Measurements from ENCODE around the gene KLF9.

KLF9 gene

DNA sequence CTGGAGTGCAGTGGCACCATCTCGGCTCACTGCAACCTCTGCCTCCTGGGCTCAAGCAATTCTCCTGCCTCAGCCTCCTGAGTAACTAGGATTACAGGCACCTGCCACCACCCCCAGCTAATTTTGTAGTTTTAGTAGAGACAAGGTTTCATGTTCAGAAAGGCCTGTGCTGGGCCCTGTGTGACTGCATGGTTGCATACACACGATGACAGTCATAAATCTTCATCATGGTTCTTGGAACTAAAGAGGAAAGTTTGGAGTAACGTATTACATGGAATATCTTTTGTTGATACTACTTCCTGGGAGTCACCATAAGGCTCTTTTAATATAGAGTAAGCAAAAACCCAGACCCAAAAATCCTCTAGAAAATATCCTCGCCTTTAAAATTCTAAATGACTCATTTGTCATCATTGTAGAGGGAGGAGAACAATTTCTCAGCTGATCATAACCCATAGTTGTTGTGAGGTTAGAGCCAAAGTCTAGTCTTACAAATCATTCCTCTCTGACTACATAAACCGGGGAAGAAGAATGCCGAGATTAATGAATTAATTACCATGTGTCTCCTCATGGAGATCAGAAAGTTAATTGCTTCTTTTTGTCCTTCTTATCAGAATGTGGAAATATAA, 47.0 kb downstream of the KLF9 start:
- Histone ChIP-seq H3K4me1 (ENCODE audit: control insufficient read depth, insufficient read depth, low read length) (no peaks in the 10 kb centered on the region), H3K27me3 (ENCODE audit: control insufficient read depth, insufficient read depth, low read length, poor library complexity, severe bottlenecking) (no peaks in the 10 kb centered on the region), H3K27ac (ENCODE audit: insufficient read depth, low read depth, low read length, poor library complexity, severe bottlenecking) (no peak overlapping the region), H3K4me3 (ENCODE audit: insufficient read depth, low read depth, low read length) (no peak overlapping the region), H3K36me3 (ENCODE audit: control insufficient read depth, insufficient read depth, low read length) (no peaks in the 10 kb centered on the region), H3K9me3 (ENCODE audit: control insufficient read depth, low read length) (no peaks in the 10 kb centered on the region)
- WGBS, 2 experiments: 88 to 94% methylated on average over 3 to 6 of the region's 6 CpGs

DNA sequence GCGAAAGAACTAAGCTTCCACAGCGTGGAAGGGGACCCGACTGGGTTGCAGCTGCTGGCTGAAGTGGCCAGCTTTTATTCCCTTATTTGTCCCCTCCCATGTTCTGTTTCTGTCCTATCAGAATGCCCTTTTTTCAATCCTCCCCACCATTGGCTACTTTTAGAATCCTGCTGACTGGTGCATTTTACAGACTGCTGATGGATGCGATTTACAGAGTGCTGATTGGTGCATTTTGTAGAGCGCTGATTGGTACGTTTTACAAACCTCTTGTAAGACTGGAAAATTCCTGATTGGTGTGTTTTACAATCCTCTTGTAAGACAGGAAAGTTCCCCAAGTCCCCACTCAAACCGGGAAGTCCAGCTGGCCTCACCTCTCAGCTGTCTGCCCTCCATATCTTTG, 50.7 kb downstream of the KLF9 start:
- Histone ChIP-seq H3K4me3 (ENCODE audit: insufficient read depth, low read depth, low read length) (no peak overlapping the region), H3K27me3 (ENCODE audit: control insufficient read depth, insufficient read depth, low read length, poor library complexity, severe bottlenecking) (no peaks in the 10 kb centered on the region), H3K36me3 (ENCODE audit: control insufficient read depth, insufficient read depth, low read length) (no peaks in the 10 kb centered on the region), H3K4me1 (ENCODE audit: control insufficient read depth, insufficient read depth, low read length) (no peaks in the 10 kb centered on the region), H3K27ac (ENCODE audit: insufficient read depth, low read depth, low read length, poor library complexity, severe bottlenecking) (no peak overlapping the region), H3K9me3 (ENCODE audit: control insufficient read depth, low read length) (no peaks in the 10 kb centered on the region)
- 96 to 98% methylated on average over 7 of the region's 7 CpGs for WGBS, 2 experiments

DNA sequence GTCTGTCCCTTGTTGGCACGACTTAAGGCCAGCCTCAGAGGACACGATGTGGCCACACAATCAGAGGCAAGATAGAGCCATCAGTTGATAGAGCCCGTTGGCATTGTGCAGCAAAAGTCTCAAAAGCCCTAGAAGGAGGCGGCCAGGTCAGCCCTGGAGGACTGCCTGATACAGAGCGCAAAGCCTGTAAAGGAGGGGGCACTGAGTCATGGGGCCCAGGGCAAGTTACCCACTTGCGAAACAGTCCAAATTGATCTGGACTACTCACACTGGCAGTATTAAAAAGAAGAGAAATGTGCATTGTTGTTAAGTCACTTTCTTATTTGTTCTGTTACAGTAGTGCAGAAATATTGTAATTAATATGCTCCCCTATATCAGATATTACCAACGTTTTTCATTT, 51.5 kb downstream of the KLF9 start:
- no peaks in the 10 kb centered on the region for H3K4me1 ChIP-seq (ENCODE audit: control insufficient read depth, insufficient read depth, low read length)
- H3K9me3 ChIP-seq (ENCODE audit: control insufficient read depth, low read length): no peaks in the 10 kb centered on the region
- H3K27me3 ChIP-seq (ENCODE audit: control insufficient read depth, insufficient read depth, low read length, poor library complexity, severe bottlenecking): no peaks in the 10 kb centered on the region
- no peak overlapping the region for H3K27ac ChIP-seq (ENCODE audit: insufficient read depth, low read depth, low read length, poor library complexity, severe bottlenecking)
- 91 to 96% methylated on average over 6 of the region's 7 CpGs for WGBS, 2 experiments
- H3K36me3 ChIP-seq (ENCODE audit: control insufficient read depth, insufficient read depth, low read length): no peaks in the 10 kb centered on the region
- H3K4me3 ChIP-seq (ENCODE audit: insufficient read depth, low read depth, low read length): no peak overlapping the region

DNA sequence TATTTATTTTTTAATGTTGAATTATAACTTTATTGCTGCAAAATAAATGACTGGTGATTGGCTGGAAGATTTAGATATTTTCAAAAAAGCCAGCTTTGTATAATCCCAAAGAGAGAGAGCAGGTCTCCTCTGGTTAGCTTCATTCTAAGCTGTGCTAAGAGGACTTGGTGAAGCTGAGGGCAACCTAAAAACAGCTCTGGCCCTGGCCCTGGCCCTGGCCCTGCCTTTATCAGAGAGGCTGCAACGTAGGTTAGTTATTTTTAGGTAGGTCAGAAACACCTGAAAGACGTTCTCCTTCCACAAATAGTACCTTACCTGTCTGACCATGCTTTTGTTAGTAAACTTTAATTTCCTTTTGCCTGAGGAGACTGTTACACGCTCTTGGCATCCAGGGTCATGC, 58.7 kb downstream of the KLF9 start:
- Histone ChIP-seq H3K4me1 (ENCODE audit: control insufficient read depth, insufficient read depth, low read length) (no peaks in the 10 kb centered on the region), H3K4me3 (ENCODE audit: insufficient read depth, low read depth, low read length) (no peak overlapping the region), H3K36me3 (ENCODE audit: control insufficient read depth, insufficient read depth, low read length) (no peaks in the 10 kb centered on the region), H3K9me3 (ENCODE audit: control insufficient read depth, low read length) (no peaks in the 10 kb centered on the region), H3K27me3 (ENCODE audit: control insufficient read depth, insufficient read depth, low read length, poor library complexity, severe bottlenecking) (no peaks in the 10 kb centered on the region), H3K27ac (ENCODE audit: insufficient read depth, low read depth, low read length, poor library complexity, severe bottlenecking) (no peak overlapping the region)
- WGBS, 2 experiments: 85 to 98% methylated on average over 3 of the region's 3 CpGs

DNA sequence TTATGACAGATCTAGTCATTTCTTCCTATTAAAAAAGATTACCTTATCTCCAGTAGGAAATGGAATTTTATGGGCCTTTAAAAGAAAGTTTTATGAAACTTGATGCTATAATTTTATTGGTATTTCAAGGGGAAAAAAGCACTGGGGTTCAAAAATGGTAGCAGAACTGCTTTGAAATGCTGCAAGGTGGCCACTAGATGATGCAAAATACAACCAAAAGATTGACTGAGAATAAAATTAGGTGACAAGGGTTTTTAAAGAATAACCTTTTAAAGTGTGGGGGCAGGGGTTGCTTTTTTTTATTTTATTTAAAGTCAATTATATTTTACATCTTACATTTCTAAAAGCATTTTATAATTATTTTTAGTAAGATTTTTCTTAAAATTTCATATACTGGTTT, 61.7 kb downstream of the KLF9 start:
- Histone ChIP-seq H3K4me3 (ENCODE audit: insufficient read depth, low read depth, low read length) (no peak overlapping the region), H3K36me3 (ENCODE audit: control insufficient read depth, insufficient read depth, low read length) (peaks cover 7% of the 10 kb centered on the region), H3K9me3 (ENCODE audit: control insufficient read depth, low read length) (no peaks in the 10 kb centered on the region), H3K27me3 (ENCODE audit: control insufficient read depth, insufficient read depth, low read length, poor library complexity, severe bottlenecking) (no peaks in the 10 kb centered on the region), H3K27ac (ENCODE audit: insufficient read depth, low read depth, low read length, poor library complexity, severe bottlenecking) (no peak overlapping the region), H3K4me1 (ENCODE audit: control insufficient read depth, insufficient read depth, low read length) (no peaks in the 10 kb centered on the region)

DNA sequence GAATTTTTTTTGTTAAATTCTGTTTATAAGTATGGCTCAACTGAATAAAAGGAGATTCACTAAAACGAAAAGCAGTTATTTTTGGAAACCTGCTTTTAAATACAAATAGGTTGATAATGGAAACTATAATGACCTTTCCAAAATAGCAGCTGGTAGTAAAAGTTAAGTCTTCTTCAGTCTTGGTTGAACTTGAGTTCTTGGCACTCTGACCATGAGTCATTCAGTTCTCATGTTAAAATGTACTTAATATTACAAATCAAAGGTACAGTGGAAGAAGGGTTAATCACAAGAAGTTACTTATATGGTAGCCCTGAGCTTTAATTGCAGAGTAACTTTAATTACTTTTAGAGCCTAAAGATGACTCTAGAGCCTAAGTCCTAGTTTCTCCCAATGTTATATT, 62.1 kb downstream of the KLF9 start:
- peaks cover 7% of the 10 kb centered on the region for H3K36me3 ChIP-seq (ENCODE audit: control insufficient read depth, insufficient read depth, low read length)
- WGBS, 2 experiments: 100% methylated on average over 1 of the region's 1 CpG
- no peaks in the 10 kb centered on the region for H3K27me3 ChIP-seq (ENCODE audit: control insufficient read depth, insufficient read depth, low read length, poor library complexity, severe bottlenecking)
- no peaks in the 10 kb centered on the region for H3K9me3 ChIP-seq (ENCODE audit: control insufficient read depth, low read length)
- no peak overlapping the region for H3K27ac ChIP-seq (ENCODE audit: insufficient read depth, low read depth, low read length, poor library complexity, severe bottlenecking)
- no peak overlapping the region for H3K4me3 ChIP-seq (ENCODE audit: insufficient read depth, low read depth, low read length)
- H3K4me1 ChIP-seq (ENCODE audit: control insufficient read depth, insufficient read depth, low read length): no peaks in the 10 kb centered on the region

DNA sequence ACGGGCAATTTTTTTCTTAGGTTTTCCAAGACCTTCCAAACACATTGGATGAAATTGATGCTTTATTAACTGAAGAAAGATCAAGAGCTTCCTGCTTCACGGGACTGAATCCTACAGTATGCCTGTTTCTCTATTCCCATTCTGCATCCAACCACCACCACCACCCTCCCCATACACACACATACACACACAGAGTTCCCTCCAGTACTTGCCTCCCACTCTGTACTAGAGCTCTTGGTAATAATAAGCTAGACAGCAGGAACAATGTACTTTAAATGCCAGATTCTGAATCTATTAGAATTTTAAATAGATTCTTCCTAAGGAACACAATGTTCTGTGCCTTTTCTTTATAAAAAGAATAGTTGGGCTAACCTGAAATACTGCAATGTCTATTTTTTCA, 67.4 kb downstream of the KLF9 start:
- Histone ChIP-seq H3K9me3 (ENCODE audit: control insufficient read depth, low read length) (no peaks in the 10 kb centered on the region), H3K27ac (ENCODE audit: insufficient read depth, low read depth, low read length, poor library complexity, severe bottlenecking) (no peak overlapping the region), H3K36me3 (ENCODE audit: control insufficient read depth, insufficient read depth, low read length) (peaks cover 7% of the 10 kb centered on the region), H3K4me3 (ENCODE audit: insufficient read depth, low read depth, low read length) (no peak overlapping the region), H3K4me1 (ENCODE audit: control insufficient read depth, insufficient read depth, low read length) (no peaks in the 10 kb centered on the region), H3K27me3 (ENCODE audit: control insufficient read depth, insufficient read depth, low read length, poor library complexity, severe bottlenecking) (no peaks in the 10 kb centered on the region)
- 90 to 96% methylated on average over 2 of the region's 2 CpGs for WGBS, 2 experiments

DNA sequence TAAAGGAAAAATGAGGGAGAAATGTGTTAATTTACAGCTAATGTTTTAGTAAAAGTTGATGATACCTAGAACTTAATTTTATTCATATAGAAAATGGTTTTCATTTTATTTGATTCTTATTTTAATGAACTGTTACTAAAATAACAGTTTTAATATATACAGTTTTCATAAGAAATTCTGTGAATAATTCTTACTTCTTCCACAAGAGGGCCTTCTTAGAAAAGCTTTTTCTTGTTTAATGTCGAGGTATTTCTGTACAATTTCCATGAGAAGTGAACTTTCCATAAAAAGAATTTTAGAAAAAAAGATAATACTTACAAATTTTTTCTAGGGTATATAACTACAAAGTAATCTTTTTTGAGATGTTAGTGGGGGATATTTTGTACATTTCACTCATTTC, 73.9 kb downstream of the KLF9 start:
- H3K27me3 ChIP-seq (ENCODE audit: control insufficient read depth, insufficient read depth, low read length, poor library complexity, severe bottlenecking): no peaks in the 10 kb centered on the region
- no peak overlapping the region for H3K4me3 ChIP-seq (ENCODE audit: insufficient read depth, low read depth, low read length)
- no peak overlapping the region for H3K27ac ChIP-seq (ENCODE audit: insufficient read depth, low read depth, low read length, poor library complexity, severe bottlenecking)
- no peaks in the 10 kb centered on the region for H3K4me1 ChIP-seq (ENCODE audit: control insufficient read depth, insufficient read depth, low read length)
- no peaks in the 10 kb centered on the region for H3K9me3 ChIP-seq (ENCODE audit: control insufficient read depth, low read length)
- WGBS, 2 experiments: no CpG with 5 or more reads among the region's 1 CpG
- peaks cover 6% of the 10 kb centered on the region for H3K36me3 ChIP-seq (ENCODE audit: control insufficient read depth, insufficient read depth, low read length)

Data from ectodermal cell (in vitro differentiated cells).